Femur (tissue), 1 donor: ENCODE results near the gene RBBP7.

Experiments
- DNase-seq: peaks from one replicate; pipeline ENCODE4 v3.0.0-alpha.2; 2017

The RBBP7 gene

DNA sequence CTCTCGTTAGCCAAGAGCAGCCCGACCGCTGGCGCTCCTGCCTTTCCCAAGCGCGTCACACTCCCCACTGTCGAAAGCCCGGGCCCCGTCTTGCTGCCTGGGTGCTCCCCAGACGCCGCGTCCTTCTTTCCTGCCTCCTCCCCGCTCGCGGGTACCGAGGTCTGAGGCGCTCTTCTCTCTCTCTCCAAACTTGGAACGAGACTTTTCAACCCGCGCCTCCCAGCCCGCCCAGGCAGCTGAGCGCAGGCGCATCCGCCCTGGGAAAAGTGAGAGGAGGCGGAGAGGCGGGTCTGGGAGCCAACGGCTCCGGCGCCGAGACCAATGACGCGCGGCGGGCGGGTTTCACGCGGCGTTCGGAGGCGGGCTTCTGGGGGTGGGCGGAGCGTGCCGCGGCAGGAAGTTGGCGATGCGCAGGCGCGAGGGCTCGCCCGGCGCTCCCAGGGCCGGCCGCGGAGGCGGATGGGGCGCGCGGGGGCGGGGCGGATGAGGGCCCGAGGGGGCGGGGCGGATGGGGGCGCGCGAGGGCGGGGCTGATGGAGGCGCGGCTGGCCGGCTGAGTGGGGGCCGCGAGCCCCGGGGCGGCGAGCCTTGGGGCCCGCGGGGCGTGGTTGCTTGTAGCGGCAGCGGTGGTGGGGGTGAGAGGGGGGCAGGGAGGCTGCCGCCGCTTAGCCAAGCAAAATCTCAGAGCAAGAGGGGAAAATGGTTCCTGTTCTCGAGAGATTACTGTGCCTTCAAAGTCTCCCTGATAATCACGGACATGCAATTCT is at the start of gene RBBP7:
TSS of gene RBBP7 (minus strand) at position 268 of the 767 bp plus-strand sequence. CDS start 309 bp downstream, outside the sequence.
- peak; percentile 97 for DNase-seq

DNA sequence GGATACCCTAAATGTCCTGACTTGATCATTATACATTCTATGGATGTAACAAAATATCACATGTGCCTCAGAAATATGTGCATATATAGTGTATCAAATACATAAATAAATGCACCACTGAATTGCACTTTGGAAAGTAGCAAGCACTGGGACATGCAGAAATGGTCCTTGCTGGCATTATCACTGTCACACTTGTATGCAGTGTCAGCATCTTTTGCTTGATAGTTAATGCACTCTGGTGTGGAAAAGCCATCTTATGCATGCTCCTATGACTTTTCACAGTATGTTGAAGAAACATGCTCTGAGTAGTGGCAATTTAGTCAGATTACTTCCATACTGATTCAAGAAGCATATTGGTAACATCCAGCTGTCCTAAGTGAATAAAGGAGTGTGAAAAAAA is 48.8 kb upstream of the RBBP7 start:
- no peak for DNase-seq

DNA sequence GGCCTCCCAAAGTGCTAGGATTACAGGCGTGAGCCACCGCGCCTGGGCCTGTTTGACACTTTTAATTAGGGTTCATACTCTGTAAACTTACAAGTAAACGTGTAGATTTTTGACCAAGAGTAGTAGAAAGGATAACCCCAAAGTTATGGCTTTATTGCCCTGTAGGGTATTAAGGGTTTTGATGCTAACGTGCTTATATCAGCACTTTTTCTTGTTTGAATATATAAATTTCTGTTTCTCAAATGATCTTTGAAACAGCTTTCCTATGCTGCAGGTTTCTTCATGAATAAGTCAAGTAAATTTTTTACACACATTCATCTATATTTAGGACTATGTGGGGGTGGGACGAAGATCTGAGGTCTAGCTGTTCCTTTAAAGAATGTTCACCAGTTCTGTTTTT is 47.0 kb upstream of the RBBP7 start:
- DNase-seq = no peak

DNA sequence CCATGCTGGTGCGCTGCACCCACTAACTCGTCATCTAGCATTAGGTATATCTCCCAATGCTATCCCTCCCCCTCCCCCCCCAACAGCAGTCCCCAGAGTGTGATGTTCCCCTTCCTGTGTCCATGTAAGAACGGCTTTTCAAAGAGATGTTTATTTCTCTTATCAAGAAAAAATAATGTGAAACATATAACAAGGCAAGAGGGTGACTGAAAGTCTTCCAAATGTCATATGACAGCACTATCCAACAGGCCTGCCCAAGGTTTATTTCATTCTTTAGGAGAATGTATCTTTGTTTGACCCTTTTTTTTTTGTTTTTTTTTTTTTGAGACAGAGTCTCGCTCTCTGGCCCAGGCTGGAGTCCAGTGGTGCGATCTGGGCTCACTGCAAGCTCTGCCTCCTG is 46.4 kb upstream of the RBBP7 start:
- no peak for DNase-seq

DNA sequence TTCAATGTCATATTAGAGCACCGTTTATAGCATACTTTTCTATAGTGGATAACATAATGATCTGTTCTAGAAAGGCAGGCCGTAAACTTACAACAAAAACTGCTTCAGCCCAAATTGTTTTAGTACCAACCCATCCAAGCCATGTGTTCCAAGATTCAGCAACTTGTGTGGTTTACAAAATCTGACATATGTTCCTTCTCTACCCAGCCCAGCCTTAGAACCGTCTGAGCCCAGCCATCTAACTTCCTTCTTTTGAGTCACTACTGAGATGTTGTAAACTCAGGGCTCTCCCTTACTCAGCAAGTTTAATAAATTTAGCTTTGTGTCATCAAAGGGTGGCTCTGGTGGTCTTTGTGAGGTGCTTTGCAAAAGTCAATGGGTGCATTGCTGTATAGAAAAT is 43.9 kb upstream of the RBBP7 start:
- no peak for DNase-seq

DNA sequence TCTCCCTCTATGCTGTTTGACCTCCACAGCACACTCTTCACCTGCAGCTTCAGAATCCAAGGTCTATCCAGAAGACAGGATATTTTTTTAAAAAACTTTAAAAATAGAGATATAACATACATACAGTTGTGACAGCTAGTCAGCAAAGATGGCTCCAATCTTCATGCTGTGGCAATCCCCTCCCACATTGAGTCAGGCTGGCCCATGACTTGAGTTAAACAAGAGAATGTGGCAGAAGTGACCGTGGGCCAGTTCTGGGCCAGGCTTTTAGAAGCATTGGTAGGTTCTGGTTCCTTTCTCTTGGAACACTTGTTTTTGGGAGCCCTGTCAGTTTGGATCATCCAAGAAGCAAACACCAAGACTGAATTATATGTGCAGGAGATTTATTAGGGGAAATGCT is 40.2 kb upstream of the RBBP7 start:
- no peak for DNase-seq

DNA sequence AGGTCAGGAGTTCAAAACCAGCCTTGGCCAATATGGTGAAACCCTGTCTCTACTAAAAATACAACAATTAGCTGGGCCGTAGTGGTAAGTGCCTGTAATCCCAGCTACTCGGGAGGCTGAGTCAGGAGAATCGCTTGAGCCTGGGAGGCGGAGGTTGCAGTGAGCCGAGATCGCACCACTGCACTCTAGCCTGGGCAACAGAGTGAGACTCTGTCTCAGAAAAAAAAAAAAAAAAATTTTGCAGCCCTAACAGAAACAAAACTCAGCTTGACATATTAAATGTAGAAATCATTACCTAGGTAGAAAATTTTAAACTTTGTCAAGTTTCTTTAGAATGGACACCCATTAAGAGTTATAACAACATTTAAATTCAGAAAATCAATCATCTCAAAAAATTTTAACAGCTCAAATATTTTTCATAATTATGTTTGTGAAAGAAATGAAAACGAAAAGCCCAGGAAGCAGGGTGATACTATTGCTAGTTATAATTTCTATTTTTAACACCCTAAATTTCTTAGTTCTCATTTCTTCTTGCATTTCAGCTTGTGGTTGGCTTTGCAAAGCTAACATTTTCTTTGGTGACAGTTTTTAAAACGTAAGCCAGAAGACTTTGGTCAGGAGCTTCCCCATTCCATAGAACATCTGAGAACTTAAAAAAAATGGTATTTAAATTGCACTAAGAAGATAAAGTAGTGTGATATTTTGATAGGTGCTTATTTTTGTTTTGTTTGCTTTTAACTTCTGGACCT is 33.3 kb upstream of the RBBP7 start:
- DNase-seq = no peak

DNA sequence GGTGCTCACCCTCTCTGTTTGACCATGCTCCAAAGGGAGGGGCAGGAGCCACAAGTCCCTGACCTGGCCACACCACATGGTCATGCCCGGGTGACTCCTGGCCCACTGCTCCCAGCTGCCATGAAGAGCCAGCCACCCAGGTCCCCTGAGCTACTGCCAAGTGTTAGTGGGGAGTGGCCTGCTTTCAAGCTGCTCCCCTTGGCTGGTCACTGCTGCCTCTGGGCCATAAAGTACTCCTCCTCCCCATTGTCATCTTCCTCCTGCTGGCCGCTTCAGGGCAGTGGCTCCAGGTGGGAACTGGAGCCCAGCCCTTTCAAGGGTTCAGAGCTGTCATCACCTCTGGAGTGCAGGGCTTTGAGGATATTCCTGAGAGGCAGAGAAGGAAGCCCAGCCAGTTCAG is 27.3 kb upstream of the RBBP7 start:
- DNase-seq = no peak

DNA sequence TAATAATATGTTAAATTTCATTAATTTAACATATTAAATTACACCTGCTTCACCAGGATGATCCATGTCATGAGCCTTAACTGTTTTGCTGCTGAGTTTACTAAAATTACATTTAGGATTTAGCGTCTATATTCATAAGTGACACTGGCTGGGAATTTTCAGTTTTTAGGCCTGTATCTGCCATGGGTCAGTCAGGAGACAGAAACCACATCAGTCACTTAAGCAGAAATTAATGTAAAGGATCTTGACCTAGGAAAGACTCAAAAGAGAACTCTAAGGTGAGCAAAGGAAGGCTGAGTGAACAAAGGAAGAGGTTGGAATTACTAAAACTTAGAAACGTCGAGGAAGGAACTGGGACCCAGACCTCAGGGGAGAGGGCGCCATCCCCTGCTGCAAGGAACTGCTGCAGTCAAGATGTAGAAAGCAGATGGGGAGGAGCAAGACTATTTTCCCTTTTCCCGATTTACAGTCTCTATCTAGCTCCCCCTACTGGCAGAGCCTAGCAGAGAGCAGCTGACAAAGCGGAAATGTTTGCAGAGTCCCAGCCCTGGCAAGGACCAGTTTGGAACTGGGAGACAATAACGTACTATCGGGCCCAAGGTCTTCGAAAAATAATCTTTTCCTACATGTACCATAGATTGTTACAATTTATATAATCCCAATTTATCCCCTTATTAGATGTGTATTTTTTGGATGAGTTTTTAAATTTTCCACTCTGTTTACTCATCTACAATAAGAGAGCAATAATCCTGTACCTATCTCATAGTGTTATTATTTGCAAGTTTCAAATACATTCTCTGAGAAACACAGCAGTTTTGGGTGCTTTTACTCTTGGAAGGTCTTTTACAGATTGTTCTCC is 22.6 kb upstream of the RBBP7 start:
- DNase-seq = peak; percentile 62

DNA sequence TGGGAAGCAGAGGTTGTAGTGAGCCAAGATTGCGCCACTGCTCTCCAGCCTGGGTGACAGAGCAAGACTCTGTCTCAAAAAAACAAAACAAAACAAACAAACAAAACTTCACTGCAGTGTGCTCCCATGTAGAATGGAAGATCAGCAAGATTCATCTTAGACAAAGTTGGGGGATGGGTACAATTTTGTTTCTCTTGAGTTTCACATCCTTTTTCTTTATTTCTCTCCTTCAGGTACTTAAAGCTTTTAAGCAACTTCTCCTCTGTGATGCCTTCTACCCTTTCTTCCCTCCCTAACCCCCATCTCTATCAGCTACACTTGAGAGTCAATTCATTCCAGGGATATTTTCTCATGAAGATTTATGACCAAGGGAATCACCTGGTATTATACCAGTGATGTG is 15.5 kb upstream of the RBBP7 start:
- no peak for DNase-seq

DNA sequence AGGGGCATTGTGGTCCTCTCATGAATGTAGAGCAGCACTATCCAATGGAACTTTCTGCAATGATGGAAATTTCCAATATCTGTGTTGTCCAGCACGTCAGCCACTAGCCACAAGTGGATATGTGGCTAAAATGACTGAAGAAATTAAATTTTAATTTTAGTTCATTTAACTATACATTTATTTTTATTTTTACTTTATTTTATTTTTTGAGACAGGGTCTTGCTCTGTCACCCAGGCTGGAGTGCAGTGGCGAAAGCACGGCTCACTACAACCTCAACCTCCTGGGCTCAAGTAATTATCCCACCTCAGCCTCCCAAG is 13.3 kb upstream of the RBBP7 start:
- no peak for DNase-seq

DNA sequence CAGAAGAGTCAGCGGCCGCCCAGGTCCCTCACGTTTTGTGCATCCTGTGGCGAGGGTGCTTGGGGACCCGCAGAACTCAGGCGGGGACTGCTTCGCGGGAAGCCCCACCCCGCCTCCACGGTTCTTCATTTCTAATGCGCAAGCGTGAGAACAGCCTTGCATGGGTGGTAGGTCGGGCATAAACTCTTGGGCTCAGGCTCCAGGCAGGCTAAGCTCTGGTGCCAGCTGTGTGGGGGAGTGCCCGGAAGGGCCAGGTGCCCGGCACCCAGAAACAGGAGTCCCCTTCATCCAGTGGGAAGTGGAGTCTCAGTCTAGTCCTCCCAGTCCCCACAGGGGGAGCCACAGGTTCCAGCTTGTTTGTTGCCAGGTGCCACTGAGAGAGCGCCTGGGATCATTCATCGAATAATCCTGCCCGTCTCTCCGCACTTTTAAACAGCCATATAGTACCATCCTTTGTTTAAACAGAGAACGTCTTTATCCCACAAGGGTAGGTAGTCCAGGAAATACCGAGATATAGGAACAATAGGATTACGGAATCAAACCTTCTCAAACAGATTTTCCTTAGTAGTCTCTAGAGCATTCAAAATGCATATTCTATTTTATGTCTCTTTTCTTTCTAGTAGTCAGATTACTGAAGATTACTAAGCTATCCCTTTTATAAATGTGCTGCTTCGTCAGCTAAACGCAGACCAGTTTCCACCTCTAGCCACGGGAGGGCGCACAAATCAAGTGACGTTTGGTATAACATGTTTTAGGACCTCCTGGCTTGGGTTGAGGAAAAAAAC is 12.7 kb upstream of the RBBP7 start:
- peak; percentile 82 for DNase-seq

DNA sequence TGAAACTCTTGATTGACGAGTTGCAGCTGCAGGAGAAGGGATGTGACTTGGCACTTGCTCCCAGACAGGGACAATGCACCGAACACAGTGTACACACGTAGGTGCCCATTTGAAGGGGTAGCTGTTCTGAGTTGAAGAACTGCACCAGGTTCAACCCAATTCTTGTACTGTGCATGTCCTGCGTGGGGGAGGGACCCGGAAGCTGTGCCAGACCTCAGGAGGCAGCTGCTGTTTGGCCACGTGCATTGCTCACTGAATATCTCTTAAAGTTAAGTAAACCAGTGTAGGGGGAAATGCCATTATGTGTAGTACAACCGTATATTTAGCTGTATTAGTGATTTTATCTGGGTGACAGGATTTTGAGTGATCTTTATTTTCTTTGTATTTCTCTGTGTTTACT is 12.0 kb upstream of the RBBP7 start:
- peak; percentile 39 for DNase-seq

DNA sequence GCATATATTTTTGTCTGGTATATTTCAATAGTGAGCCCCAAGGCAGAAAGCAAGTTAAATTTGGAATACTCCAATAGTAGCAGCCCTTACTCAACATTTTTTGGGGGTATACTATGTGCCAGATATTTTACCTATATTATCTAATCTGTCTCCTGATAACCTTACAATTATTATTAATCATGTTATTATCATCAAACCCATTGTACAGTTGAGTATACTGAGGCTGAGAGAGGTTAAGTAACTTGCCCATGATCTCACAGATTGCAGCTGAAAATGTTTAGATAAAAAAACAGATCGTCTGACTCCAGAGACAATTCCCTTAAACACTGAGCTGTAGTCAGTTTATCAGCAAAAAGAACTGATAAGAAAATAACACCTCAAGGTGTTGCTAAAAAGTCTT is 6.5 kb upstream of the RBBP7 start:
- no peak for DNase-seq

DNA sequence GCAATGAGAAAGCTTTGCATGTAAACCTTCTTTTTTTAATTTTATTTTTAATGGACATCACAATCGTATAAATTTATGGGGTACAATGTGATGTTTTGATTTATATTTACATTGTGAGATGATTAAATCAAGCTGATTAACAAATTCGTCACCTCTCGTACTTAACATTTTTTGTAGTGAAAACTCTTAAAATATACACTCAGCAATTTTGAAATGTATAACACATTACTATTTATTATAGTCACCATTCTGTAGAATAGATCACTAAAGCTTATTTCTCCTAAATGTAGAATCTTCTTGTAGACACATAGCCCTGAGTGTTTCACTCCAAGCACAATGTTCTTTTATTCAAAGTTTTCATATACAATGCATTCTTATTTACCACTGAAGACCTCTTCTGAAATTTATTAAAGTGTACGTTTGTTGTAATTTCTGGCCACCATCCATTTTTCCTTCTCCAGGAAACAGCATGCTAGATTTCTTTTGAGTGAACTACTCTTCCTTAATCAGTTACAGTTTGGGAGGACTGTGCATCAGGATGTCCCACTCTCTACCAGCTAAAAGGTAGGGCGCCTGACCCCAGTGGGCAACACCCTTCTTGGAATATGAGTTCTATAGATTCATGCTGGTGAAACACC is 4.4 kb upstream of the RBBP7 start:
- no peak for DNase-seq

DNA sequence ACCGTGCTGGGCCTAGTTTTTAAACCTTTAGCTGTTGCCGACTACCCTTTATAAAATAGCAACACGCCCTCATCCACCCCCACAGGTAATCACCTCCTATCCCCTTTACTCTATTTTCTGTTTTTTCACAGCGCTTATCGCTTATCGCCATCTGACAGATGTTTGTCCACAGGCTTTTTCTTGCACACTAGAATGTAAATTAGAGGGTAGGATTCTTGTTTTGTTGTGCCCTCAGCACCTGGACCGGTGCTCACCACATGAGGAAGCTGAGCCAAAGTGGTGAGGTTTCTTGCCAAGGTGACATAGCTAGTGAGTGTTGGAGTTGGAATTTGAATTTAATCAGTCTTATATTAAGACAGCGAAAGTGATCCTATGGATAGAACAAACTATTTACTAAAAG is 2.9 kb upstream of the RBBP7 start:
- DNase-seq = no peak

DNA sequence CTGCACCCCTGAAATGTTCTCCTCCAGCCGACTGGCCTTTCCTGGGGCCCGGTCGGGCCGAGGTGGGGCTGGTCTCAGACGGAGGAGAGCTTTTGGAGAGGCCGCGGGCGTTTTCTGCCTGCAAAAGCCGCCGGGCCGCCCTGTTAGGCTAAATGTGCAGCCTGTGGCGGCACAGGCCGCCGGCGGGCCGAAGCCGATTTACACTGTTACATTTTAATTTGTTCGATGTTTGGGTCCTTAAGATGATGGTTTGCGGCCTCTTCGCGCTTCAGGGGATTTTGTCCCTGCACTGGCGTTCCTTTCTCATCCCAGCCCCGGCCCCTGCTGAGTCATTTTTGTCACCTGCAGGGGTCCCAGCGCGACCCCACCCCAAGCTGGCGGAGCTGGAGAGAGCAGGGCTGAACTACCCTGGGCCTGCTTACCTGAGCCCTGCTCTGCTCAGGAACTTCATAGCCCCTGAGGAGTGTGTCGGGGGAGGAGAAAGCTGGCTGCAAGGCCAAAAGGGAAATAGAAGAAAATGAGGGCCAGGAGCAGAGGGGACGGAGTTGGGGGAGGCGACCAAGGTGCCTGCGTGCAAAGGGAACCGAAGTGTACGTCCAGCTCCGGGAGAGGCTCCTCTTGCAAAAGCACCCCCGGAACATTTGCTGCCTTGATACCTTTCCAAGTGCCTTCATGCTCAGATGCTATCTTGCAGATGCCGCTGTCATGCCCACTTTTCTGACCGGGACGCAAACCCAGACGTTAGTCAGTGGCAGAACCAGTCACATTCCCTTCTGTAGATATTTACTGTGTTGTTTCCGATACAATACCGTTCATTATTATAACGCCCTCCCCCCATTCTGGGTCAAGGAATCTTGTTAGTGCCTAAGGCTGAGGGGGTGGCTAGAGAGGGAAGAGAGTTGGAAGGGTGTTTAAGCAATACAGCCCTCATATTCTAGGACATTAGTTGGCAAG is 977 bp upstream of the RBBP7 start:
- DNase-seq = peak; percentile 43

DNA sequence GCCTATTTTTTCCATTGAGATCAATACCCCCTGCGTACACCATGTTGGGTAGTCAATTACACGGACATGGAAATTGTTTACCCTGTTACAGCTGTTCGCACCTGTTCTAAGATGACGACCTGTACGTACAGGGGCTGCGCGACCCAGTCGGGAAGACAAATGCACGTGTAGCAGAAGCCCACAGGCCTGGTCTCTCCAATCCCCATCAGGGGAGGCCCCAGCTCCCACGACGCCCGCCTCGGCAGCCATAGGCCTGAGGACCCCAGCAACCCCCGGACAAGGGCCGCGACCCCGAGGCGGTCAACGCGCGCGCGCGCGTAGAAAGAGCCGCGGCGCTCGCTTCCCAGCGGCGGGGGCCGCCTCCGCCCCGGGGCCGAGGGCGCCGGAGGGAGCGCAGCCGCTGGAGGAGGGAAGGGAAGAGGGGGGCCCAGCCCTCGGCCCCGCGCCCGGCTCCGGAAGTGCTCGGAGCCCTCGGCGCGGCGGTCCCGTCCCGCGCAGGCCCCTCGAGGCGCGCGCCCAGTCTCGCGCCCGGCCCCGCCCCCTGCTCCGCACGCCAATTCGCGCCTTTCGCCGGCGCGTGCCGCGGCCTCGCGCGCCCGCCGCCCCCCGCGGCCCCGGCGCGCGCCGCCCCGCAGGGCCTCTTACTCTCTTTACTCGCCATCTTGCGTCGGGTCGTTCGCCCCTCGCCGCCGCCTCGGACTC is 618 bp downstream of the RBBP7 start:
- DNase-seq = peak; percentile 38

DNA sequence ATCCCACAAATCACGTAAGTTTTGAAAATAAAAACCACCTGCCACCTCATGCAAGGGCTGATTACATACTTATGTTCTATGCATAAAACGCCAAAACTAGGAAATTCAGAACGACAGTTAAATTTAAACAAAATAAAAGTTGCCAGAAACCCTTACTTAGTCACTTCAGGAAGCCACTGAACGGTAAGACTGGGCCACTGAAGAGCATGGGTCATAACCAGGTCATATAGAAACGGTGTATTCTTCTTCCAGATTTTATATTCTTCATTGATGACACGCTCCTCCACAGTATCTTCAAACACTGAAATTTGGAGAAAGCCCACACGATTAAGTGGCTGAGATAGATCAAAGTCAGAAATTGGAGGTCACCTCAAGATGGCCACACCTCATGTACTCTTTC is 1.2 kb downstream of the RBBP7 start:
- DNase-seq = no peak

DNA sequence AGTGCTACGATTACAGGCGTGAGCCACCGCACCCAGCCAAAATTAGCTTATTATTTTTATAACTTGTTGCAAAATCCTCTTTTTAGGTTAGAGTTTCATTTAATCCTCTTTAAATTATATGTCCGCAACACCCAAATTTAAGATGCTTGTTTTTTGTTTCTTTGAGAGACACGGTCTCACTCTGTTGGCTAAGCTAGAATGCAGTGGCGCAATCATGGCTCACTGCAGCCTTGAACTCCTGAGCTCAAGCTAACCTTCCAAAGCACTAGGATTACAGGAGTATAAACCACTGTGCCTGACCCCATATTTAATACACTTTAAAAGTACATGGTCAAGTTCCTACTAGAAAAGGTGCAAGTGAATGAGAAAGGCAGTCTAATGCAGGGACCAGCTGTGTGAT is 2.2 kb downstream of the RBBP7 start:
- DNase-seq = no peak

DNA sequence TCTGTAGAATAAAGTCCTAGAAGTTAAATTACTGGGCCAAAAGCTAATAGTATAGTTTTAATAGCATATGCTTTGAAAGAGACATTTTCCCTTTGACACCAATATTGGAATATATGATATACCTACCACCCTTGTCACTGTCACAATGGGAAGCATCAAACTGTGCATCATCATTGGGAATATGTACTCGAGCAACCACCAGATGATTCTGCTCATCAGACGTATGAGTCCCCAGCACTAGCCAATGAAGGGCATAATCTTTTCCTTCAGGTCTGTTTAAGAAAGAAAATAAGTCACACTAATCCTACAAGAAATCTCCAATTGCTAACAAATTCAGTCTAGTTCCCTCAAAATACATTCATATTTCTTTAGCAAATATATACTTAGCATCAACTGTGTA is 7.3 kb downstream of the RBBP7 start:
- no peak for DNase-seq
